ENCODE data around the gene RALY. TPM values are rescaled to one million over a fixed set of nuclear protein-coding genes. Genes with fewer than 3 reads are reported as not detected.

Gene RALY
- total RNA-seq, 1 experiment from 2014 or later: 219 TPM

DNA sequence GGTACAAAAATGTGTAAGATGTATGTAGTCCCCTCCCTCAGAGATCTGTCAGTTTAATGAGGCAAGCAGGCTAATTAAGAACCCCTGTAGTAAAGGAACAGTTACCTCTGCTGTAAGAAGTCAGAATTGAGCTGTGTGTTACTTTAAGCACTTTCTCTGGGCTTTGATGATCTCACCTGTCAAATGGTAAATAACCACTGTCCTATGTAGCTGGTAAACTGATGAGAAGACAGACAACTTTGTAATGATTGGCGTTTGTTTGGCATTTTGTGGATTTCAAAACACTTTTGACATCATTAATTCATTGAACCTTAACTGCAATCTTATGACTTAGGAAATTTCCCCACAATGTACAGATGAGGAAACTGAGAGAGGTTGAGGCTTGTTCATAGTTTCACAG lies 55.7 kb downstream of the RALY start:
- Histone ChIP-seq H3K9me2 (ENCODE audit: insufficient read depth) (no peaks in the 10 kb centered on the region), H3K79me2 (ENCODE audit: low read depth) (peaks cover 43% of the 10 kb centered on the region), H3K36me3 (ENCODE audit: low read depth) (no peaks in the 10 kb centered on the region), H3F3A (ENCODE audit: insufficient read depth, low read depth) (no peaks in the 10 kb centered on the region; the same call in none of the 2 replicates), H3K4me2 (no peak overlapping the region), H3K27ac (no peak overlapping the region), H3K4me3 (no peak overlapping the region), H3K9me3 (ENCODE audit: insufficient read depth, low read depth) (no peaks in the 10 kb centered on the region), H3K4me1 (replicated peaks; ENCODE audit: insufficient read depth) (no peaks in the 10 kb centered on the region), H4K20me1 (ENCODE audit: insufficient read depth) (peaks cover 52% of the 10 kb centered on the region), H3K27me3 (ENCODE audit: insufficient read depth, low read depth) (no peaks in the 10 kb centered on the region), H2AFZ (no peak overlapping the region)
- DNase-seq: no peak
- ChIA-PET CTCF (no interaction called here), POLR2A (ENCODE audit: unreplicated experiment) (no interaction called here)
- no TSS peak for BruUV-seq (replicated peaks)
- TF ChIP-seq EZH2 (IDR thresholded peaks at IDR 0.05; ENCODE audit: low read depth) (no peak), CTCF (conservative IDR thresholded peaks at IDR 0.05) (no peak)
- intact Hi-C loops (cut with micrococcal nuclease; ENCODE audit: unreplicated experiment): no loop called here

DNA sequence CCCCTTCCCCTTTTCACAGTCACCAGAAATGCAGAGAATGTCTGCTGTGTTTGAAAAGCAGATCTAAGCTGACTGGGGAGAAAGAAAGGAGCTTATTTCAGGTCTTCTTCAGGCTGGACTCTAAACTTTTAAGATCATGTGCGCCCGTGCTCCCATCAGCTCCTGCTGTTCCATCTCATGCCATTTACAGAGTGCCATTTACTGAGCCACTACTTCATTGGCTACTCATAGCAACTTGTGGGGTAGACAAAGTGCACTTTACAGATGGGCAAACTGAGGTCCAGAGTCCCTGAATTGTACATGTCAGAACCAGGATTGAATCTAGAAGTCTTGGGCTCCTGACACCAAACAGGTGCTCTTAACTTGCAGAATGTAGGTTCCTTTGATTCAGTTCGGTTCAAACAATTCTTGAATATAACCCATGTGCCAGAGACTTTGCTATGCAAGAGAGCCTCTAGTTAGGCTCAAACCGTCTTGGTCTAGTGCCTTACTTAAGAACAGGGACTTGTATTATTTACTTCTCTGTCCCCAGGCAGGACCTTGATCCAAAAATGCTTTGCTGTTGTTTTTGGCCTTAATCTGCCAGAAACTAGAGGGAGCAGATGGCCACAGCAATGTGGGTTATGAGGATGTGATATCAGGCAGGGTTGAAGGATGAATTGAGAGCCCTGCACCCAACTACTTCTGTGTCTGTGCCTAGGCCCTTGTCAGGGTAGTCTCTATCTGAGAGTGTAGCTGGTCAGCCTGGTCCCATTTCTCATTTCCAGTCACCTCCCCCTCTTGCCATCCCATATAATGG lies 56.4 kb downstream of the RALY start:
- POLR2A ChIA-PET (ENCODE audit: unreplicated experiment): no interaction called here
- Histone ChIP-seq H3K9me3 (ENCODE audit: insufficient read depth, low read depth) (no peaks in the 10 kb centered on the region), H3K79me2 (ENCODE audit: low read depth) (peaks cover 47% of the 10 kb centered on the region), H3K27me3 (ENCODE audit: insufficient read depth, low read depth) (no peaks in the 10 kb centered on the region), H4K20me1 (ENCODE audit: insufficient read depth) (peaks cover 51% of the 10 kb centered on the region), H3K4me3 (no peak overlapping the region), H3K9me2 (ENCODE audit: insufficient read depth) (no peaks in the 10 kb centered on the region), H3K4me2 (no peak overlapping the region), H3K27ac (no peak overlapping the region), H3K4me1 (replicated peaks; ENCODE audit: insufficient read depth) (no peaks in the 10 kb centered on the region), H3F3A (ENCODE audit: insufficient read depth, low read depth) (no peaks in the 10 kb centered on the region; the same call in none of the 2 replicates), H2AFZ (no peak overlapping the region), H3K36me3 (ENCODE audit: low read depth) (no peaks in the 10 kb centered on the region)
- no peak for DNase-seq
- no TSS peak for BruUV-seq (replicated peaks)
- no peak for TF ChIP-seq EZH2 (IDR thresholded peaks at IDR 0.05; ENCODE audit: low read depth)
- TF ChIP-seq CTCF (conservative IDR thresholded peaks at IDR 0.05): no peak
- CTCF ChIA-PET: no interaction called here
- intact Hi-C loops (cut with micrococcal nuclease; ENCODE audit: unreplicated experiment): no loop called here

GRCh38 chr20:34052414-34052813 lies 58.7 kb downstream of the RALY start:
- H3K4me3 ChIP-seq: no peak overlapping the region
- no peak overlapping the region for H2AFZ ChIP-seq
- no peak overlapping the region for H3K27ac ChIP-seq
- H3K9me2 ChIP-seq (ENCODE audit: insufficient read depth): no peaks in the 10 kb centered on the region
- ChIA-PET POLR2A (ENCODE audit: unreplicated experiment) (no interaction called here), CTCF (no interaction called here)
- H4K20me1 ChIP-seq (ENCODE audit: insufficient read depth): peaks cover 52% of the 10 kb centered on the region
- no TSS peak for BruUV-seq (replicated peaks)
- DNase-seq: no peak
- TF ChIP-seq EZH2 (IDR thresholded peaks at IDR 0.05; ENCODE audit: low read depth) (no peak), CTCF (conservative IDR thresholded peaks at IDR 0.05) (no peak)
- no peaks in the 10 kb centered on the region for H3K9me3 ChIP-seq (ENCODE audit: insufficient read depth, low read depth)
- no peaks in the 10 kb centered on the region for H3K36me3 ChIP-seq (ENCODE audit: low read depth)
- peaks cover 65% of the 10 kb centered on the region for H3K79me2 ChIP-seq (ENCODE audit: low read depth)
- no peaks in the 10 kb centered on the region for H3K27me3 ChIP-seq (ENCODE audit: insufficient read depth, low read depth)
- no peaks in the 10 kb centered on the region; the same call in none of the 2 replicates for H3F3A ChIP-seq (ENCODE audit: insufficient read depth, low read depth)
- no peak overlapping the region for H3K4me2 ChIP-seq
- intact Hi-C loops (cut with micrococcal nuclease; ENCODE audit: unreplicated experiment): no loop called here
- no peaks in the 10 kb centered on the region for H3K4me1 ChIP-seq (replicated peaks; ENCODE audit: insufficient read depth)
